Natural killer cell (primary cell): ENCODE measurements around the gene DGKZ. TPM values are rescaled to one million over a fixed set of nuclear protein-coding genes. Genes with fewer than 3 reads are reported as not detected.
A peak's percentile ranks its signal among the peaks of the same experiment; 100 is the strongest.

ENCODE experiments used
- ATAC-seq, 3 donors: fragments of 150-1000 bp in 2 of 3; fragments of 200-7000 bp in 1 of 3; cut with Tn5 transposase; 1 replicate in 1 of 3; 2 replicates in 2 of 3; pipeline ENCODE4 v1.10.0; 2021; ENCODE audit warnings: mild to moderate bottlenecking in 2 of 3, moderate library complexity in 2 of 3
- DNase-seq, 2 donors: peaks; one replicate each; pipeline versions ENCODE4 v3.0.0 to v3.0.0-alpha.2; 2013 to 2021; ENCODE audit warnings: mixed read lengths in 1 of 2
- H3K27ac ChIP-seq: one replicate; pipeline ENCODE4 v1.5.1; 2013; ENCODE audit warnings: mild to moderate bottlenecking, low read length
- H3K27me3 ChIP-seq: one replicate; pipeline ENCODE4 v1.6.1; 2013; ENCODE audit warnings: low read length; ENCODE audit not compliant: control insufficient read depth, insufficient read depth
- H3K36me3 ChIP-seq: one replicate; pipeline ENCODE4 v1.6.1; 2013; ENCODE audit warnings: low read length; ENCODE audit not compliant: control insufficient read depth, insufficient read depth
- H3K4me1 ChIP-seq: one replicate; pipeline ENCODE4 v1.6.1; 2013; ENCODE audit warnings: low read length; ENCODE audit not compliant: control insufficient read depth, insufficient read depth
- H3K4me3 ChIP-seq: one replicate; pipeline ENCODE4 v1.5.1; 2013; ENCODE audit warnings: low read length
- H3K9me3 ChIP-seq: one replicate; pipeline ENCODE4 v1.6.1; 2013; ENCODE audit warnings: low read length; ENCODE audit not compliant: control insufficient read depth, insufficient read depth
- H3K27ac Mint-ChIP-seq, 2 donors: one replicate each; pipeline ENCODE4 v1.8.0; 2022; ENCODE audit warnings: mild to moderate bottlenecking in 2 of 2, mixed read lengths in 2 of 2, moderate library complexity in 1 of 2
- H3K27me3 Mint-ChIP-seq, 2 donors: one replicate each; pipeline ENCODE4 v1.8.0; 2022; ENCODE audit warnings: low read depth in 2 of 2, mixed read lengths in 2 of 2
- H3K36me3 Mint-ChIP-seq: one replicate; pipeline ENCODE4 v1.8.0; 2022; ENCODE audit warnings: mixed read lengths
- H3K4me1 Mint-ChIP-seq, 2 donors: one replicate each; pipeline ENCODE4 v1.8.0; 2022; ENCODE audit warnings: mixed read lengths in 2 of 2
- H3K4me3 Mint-ChIP-seq: one replicate; pipeline ENCODE4 v1.8.0; 2022; ENCODE audit warnings: mild to moderate bottlenecking, moderate library complexity, mixed read lengths
- H3K9me3 Mint-ChIP-seq, 2 donors: one replicate each; pipeline ENCODE4 v1.8.0; 2022; ENCODE audit warnings: mixed read lengths in 2 of 2
- WGBS: methylation state at CpG from one replicate; pipeline ENCODE4 v1.1.7; 2013; ENCODE audit warnings: missing lambda C conversion rate; ENCODE audit not compliant: insufficient coverage; 5-methylcytosine and 5-hydroxymethylcytosine counted together
- intact Hi-C: fragments of 100-400 bp; cut with micrococcal nuclease; formaldehyde crosslinking; loops from one replicate; pipeline ENCODE4 v1.14.2; 2022
- total RNA-seq, 4 donors: library from RNA; stranded (reverse); fragments of 120-200 nt in 1 of 4; gene quantifications; one replicate each; pipeline versions ENCODE4 v1.2.3 to v1.2.4, GENCODE V29; 2013 to 2022
- TF ChIP-seq, protein P1 (sequence below): fragments of 200-600 bp; IDR thresholded peaks from one replicate; pipeline ENCODE4 v1.8.0; 2022; ENCODE audit warnings: antibody characterized with exemption

The DGKZ gene
- total RNA-seq, 3 donors from 2014 or later (not counting 1 experiment from before 2014, with no cell fraction given), result 307 to 377 (median 350) TPM

DNA sequence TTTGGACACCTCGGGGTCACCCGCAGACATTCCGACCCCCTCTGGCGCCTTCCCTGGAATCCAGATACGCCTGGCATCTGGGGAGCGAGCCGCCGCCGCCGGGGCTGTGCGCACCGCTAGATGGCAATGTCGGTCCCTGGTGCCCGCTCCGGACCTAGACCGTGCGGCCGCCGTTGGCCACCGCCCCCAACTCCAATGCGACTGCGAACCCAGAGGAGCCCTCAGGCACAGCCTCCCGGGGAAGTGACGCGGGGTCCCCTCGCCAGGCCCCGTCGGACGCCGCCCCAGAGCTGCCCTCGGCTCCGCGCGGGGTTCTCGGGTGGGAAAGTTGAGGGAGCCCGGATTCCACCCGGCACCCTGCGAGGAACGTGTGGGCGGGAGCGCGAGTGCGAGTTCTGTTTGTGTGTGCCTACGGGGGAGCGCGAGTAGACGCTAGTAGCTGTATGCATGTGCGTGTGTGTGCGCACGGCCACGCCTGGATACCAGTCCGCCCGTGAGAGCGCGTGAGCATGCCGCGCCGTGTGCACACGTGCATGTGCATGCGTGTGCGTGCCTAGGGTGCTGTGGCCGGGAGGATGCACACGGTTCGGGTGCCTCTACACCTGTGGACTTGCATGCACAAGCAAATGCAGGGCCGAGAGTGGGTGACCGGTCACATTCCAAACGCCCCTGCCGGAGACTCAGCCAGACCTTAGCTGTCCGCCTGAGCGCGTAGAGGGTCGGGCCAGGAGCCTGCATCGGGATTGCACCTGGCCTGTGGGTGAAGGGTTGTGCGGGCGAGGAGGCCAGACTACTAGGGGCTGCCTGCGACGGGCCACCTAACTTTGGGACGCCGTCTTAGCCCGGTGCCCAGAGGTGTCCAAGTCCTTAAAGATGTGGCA lies 42.4 kb downstream of the DGKZ start:
- peaks cover 23 to 46% of the 10 kb centered on the region in 2 donors for H3K4me1 Mint-ChIP-seq
- H3K36me3 Mint-ChIP-seq, result no peaks in the 10 kb centered on the region
- H3K4me3 ChIP-seq, result no peak overlapping the region
- H3K9me3 Mint-ChIP-seq, result no peaks in the 10 kb centered on the region
- WGBS, result 3% methylated on average over 80 of the region's 80 CpGs
- intact Hi-C loops, result no loop called here
- H3K9me3 ChIP-seq, result no peaks in the 10 kb centered on the region
- no peak overlapping the region for H3K27ac ChIP-seq
- TF ChIP-seq, protein P1, sequence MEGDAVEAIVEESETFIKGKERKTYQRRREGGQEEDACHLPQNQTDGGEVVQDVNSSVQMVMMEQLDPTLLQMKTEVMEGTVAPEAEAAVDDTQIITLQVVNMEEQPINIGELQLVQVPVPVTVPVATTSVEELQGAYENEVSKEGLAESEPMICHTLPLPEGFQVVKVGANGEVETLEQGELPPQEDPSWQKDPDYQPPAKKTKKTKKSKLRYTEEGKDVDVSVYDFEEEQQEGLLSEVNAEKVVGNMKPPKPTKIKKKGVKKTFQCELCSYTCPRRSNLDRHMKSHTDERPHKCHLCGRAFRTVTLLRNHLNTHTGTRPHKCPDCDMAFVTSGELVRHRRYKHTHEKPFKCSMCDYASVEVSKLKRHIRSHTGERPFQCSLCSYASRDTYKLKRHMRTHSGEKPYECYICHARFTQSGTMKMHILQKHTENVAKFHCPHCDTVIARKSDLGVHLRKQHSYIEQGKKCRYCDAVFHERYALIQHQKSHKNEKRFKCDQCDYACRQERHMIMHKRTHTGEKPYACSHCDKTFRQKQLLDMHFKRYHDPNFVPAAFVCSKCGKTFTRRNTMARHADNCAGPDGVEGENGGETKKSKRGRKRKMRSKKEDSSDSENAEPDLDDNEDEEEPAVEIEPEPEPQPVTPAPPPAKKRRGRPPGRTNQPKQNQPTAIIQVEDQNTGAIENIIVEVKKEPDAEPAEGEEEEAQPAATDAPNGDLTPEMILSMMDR, result peak; percentile 55
- no peak overlapping the region for H3K27ac Mint-ChIP-seq
- peak overlapping the region; percentile 50 for H3K4me3 Mint-ChIP-seq
- DNase-seq (peak in 1 of 2 donors; percentile 52), ATAC-seq (peak in 2 of 3 donors; percentile 37 to 39)
- H3K36me3 ChIP-seq, result no peaks in the 10 kb centered on the region
- peaks cover 37 to 38% of the 10 kb centered on the region in 2 donors for H3K27me3 Mint-ChIP-seq
- H3K27me3 ChIP-seq, result peaks cover 38% of the 10 kb centered on the region
- peaks cover 44% of the 10 kb centered on the region for H3K4me1 ChIP-seq

DNA sequence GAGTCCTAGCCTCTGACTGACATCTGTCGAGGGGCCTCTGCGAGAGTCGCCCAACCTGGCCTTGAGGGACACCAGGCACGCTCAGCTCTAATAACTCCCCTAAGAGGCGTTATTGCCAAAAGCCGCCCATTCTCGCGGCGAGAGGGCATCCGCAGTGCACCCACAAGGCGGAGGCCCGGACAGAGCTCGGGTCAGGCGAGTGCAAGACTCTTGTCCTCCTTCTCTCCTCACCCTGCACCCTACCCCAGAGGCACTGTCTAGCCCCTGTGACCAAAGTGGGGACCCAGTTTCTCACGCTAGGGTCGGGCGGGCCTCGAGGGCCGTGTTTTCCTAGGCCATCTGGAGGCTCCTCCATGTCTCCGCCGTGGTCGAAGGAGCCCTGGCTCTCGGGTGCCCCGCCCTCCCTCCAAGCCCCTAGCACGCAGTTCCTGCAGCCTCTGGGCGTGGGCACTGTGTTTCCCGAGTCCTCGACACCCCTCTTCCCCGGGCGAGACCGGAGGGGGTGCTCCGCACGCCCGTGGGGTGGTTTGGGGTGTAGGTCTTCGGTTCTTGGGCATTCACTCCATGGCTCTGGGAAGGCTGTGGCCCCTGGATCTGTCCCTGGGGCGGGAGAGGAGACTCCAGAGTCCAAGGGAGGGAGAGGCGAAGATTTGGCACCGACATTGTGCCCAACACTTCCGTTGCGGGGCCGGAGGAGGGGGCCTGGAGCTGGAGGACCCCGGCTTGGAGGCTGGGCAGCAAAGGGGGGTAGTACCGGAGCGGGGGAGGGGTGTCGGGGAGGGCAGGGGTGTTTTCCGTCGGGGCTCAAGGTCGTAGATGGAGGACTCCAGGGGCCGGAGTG lies 43.3 kb downstream of the DGKZ start:
- TF ChIP-seq, protein P1, result no peak
- Mint-ChIP-seq H3K27me3 (peaks cover 35 to 37% of the 10 kb centered on the region in 2 donors), H3K36me3 (no peaks in the 10 kb centered on the region), H3K4me3 (peak overlapping the region; percentile 31), H3K4me1 (peaks cover 23 to 46% of the 10 kb centered on the region in 2 donors), H3K9me3 (no peaks in the 10 kb centered on the region), H3K27ac (no peak overlapping the region)
- WGBS, result 8% methylated on average over 49 of the region's 49 CpGs
- Histone ChIP-seq H3K27ac (no peak overlapping the region), H3K9me3 (no peaks in the 10 kb centered on the region), H3K4me3 (no peak overlapping the region), H3K4me1 (peaks cover 44% of the 10 kb centered on the region), H3K36me3 (no peaks in the 10 kb centered on the region), H3K27me3 (peaks cover 38% of the 10 kb centered on the region)
- intact Hi-C loops, result no loop called here
- ATAC-seq (no peak), DNase-seq (no peak)

DNA sequence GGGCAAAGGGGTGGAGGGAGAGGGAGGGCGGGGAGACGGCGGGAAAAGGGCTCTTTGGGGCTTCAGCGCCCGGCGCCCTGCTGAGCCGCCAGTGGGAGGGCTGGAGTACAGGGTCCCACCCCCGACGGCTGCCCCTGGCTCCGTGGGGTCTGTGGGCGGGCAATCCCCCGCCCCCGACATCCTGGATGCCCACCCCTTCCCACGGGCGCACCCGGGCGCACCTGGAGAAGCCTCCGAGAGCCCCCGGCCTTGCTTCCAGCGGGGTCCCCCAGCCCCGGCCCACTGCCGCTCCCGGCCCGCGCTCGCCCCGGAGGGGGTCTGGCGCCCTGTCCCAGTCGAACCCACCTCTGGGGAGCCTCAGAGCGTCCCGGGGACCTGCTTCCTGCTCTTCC lies 43.9 kb downstream of the DGKZ start:
- Mint-ChIP-seq H3K9me3 (no peaks in the 10 kb centered on the region), H3K4me3 (no peak overlapping the region), H3K27ac (no peak overlapping the region), H3K27me3 (peaks cover 30 to 32% of the 10 kb centered on the region in 2 donors), H3K4me1 (peaks cover 23 to 43% of the 10 kb centered on the region in 2 donors), H3K36me3 (no peaks in the 10 kb centered on the region)
- H3K27me3 ChIP-seq, result peaks cover 38% of the 10 kb centered on the region
- H3K9me3 ChIP-seq, result no peaks in the 10 kb centered on the region
- H3K4me1 ChIP-seq, result peaks cover 44% of the 10 kb centered on the region
- no peak overlapping the region for H3K27ac ChIP-seq
- intact Hi-C loops, result no loop called here
- H3K4me3 ChIP-seq, result no peak overlapping the region
- DNase-seq (no peak), ATAC-seq (no peak)
- 4% methylated on average over 31 of the region's 31 CpGs for WGBS
- no peaks in the 10 kb centered on the region for H3K36me3 ChIP-seq
- TF ChIP-seq, protein P1, result no peak
